Hepatocyte (in vitro differentiated cells): Measurements from ENCODE around the gene GUK1.
"Not testable (repeated sequence)": the region's sequence is repeated elsewhere in the genome, so short reads cannot be mapped to it uniquely, and the experiment has no call there.

Experiments used
- CTCF ChIP-seq: fragments of 200-600 bp; sonication (generic); IDR thresholded peaks from 2 replicates; pipeline ENCODE4 v1.5.1; 2016; ENCODE audit warnings: antibody characterized with exemption, mild to moderate bottlenecking; ENCODE audit not compliant: poor library complexity
- EZH2 ChIP-seq: fragments of 200-600 bp; sonication (generic); IDR thresholded peaks from 2 replicates; pipeline ENCODE4 v1.6.1; 2016; ENCODE audit warnings: antibody characterized with exemption, mild to moderate bottlenecking, borderline replicate concordance
- EZH2phosphoT487 ChIP-seq: fragments of 200-600 bp; sonication (generic); IDR thresholded peaks from one replicate; pipeline ENCODE4 v1.6.1; 2018; ENCODE audit warnings: antibody characterized with exemption, mild to moderate bottlenecking, low read depth, moderate library complexity; ENCODE audit not compliant: unreplicated experiment, severe bottlenecking

- not testable (repeated sequence) for TF ChIP-seq CTCF, EZH2, EZH2phosphoT487
These were observed 28.8 kb upstream of the GUK1 start for GRCh38 chr1:228111315-228111714.
